HG03039 (cell line): Measurements from ENCODE around the gene BICD2.
"Not testable (repeated sequence)": the region's sequence is repeated elsewhere in the genome, so short reads cannot be mapped to it uniquely, and the experiment has no call there.

Experiments
- ATAC-seq: cut with Tn5 transposase; IDR thresholded peaks from one replicate; pipeline ENCODE4 v1.9.1; 2021; ENCODE audit warnings: mild to moderate bottlenecking, moderate library complexity; ENCODE audit not compliant: unreplicated experiment

The BICD2 gene

DNA sequence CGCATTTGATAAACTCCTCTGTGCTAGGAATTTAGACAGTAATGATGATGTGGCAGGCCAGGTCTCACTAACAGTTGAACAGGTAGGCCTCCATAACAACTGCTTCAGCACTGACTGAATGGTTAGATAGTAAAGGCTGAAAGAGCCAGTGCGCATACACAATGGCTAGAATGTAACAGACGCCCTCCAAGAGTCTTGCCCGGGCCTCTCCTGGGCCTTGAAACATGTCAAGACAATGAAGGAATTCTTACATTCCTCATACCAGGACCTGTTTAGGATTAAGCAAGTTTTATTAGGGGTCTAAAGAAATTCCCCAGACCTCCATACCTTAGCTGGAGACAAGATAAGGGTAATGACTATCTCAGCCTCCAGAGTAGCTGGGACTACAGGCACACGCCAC, 6.7 kb upstream of the BICD2 start:
- no peak for ATAC-seq

DNA sequence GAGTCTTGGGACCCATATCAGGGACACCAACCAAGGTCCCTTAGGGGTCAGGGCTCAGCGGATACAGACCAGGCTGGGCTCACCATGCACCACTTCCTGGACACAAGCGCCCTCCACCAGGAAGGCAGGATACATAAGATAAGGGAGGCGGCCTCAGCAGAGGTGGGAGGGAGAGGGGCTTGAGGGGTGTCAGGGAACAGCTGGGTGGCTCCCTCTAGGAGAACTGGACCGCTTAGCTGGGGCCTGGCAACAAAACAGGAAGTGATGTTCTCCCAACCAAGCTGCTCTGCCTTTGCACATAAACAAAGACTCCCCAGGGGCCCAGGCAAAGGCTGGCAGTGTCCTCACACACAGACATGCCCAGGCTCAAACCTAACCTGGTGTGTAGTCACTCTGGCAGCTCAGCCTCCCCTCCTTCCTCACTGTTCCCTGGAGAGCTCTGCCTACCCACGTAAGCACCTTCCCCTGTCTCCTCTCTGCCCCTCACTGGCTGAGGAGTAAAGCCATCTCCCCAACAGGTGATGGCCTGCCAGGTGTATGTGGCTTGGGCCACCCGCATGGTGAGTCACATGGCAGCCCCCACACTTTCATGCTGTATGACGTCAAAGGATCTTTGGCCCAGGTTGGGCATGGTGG, 5.8 kb upstream of the BICD2 start:
- no peak for ATAC-seq

DNA sequence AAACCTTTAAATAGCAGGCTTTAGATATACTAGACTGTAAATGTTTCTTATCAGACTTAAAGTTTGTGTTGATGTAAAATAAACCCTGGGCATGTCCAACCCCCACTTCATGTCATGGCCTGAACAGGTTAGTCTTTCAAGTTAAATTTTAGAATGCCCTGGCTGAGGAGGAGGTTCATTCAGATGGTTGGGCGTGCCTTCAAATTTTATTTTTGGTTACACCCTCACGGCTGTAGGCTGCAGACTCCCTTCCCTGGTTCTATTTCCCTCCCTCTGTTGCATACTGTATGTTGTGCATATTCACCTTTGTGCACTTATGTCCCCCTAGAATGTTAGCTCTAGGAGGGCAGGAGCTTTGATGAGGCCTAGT, 5.3 kb upstream of the BICD2 start:
- no peak for ATAC-seq

DNA sequence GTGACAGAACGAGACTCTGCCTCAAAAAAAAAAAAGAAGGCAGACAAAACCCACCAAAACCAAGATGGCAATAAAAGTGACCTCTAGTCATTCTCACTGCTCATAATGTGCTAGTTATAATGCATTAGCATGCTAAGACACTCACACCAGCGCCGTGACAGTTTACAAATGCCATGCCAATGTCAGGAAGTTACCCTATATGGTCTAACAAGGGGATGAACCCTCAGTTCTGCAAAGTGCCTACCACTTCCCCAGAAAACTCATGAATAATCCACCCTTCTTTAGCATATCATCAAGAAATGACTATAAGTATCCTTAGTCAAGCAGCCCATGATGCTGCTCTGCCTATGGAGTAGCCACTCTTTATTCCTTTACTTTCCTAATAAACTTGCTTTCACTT, 4.7 kb upstream of the BICD2 start:
- ATAC-seq: no peak

DNA sequence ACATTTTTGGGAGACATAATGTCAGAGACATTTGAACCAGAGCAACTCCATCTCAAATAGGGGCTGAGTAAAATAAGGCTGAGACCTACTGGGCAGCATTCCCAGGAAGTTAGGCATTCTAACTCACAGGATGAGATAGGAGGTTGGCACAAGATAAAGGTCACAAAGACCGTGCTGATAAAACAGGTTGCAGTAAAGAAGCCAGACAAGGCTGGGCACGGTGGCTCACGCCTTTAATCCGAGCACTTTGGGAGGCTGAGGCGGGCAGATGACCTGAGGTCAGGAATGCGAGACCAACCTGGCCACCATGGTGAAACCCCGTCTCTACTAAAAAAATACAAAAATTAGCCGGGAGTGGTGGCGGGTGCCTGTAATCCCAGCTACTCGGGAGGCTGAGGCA, 4.2 kb upstream of the BICD2 start:
- not testable (repeated sequence) for ATAC-seq

DNA sequence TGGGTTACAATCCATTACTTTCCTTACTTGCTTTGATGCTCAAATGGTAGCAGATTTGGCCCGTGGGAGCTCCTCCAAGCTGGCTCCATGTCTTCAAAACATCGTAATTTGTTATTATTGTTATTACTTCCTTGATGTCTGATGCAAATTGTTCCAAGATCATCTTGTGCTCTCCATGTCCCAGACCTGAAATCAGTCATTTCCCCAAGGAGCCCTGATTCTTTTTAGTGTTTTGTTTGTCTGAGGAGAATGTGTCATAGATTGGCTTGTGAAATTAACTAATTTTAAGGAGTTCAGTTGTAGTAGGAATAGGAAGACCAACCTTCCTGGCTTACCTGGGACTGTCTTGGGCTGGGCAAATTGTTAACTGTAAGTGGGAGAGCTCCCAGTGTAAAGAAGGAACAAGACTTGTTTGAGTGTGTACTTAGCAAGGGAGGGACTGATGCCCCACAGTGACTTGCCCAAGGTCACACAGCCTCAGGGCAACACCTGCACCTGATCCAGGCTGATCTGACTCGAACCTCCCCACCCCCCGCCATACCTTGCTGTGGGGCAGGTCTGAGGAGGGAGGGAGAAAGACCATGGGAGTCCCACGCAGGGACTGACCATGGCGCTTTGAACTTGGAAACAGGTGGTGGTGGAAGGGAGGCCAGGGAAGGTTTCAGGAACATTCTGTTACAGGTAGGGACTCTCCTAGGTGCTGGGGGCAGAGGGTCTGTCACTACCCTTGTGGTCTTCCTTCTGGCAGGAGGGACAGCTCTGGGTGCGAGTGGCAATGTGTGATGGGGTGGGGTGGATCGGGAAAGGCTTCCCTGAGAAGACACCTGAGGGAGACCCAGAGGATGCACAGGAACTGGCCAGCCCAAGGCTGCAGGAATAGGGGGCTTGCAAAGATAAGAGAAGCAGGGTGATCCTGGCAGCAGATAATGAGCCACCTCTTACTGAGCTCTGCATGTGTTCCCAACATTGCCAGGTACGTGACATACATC, 2.7 kb upstream of the BICD2 start:
- ATAC-seq: no peak

DNA sequence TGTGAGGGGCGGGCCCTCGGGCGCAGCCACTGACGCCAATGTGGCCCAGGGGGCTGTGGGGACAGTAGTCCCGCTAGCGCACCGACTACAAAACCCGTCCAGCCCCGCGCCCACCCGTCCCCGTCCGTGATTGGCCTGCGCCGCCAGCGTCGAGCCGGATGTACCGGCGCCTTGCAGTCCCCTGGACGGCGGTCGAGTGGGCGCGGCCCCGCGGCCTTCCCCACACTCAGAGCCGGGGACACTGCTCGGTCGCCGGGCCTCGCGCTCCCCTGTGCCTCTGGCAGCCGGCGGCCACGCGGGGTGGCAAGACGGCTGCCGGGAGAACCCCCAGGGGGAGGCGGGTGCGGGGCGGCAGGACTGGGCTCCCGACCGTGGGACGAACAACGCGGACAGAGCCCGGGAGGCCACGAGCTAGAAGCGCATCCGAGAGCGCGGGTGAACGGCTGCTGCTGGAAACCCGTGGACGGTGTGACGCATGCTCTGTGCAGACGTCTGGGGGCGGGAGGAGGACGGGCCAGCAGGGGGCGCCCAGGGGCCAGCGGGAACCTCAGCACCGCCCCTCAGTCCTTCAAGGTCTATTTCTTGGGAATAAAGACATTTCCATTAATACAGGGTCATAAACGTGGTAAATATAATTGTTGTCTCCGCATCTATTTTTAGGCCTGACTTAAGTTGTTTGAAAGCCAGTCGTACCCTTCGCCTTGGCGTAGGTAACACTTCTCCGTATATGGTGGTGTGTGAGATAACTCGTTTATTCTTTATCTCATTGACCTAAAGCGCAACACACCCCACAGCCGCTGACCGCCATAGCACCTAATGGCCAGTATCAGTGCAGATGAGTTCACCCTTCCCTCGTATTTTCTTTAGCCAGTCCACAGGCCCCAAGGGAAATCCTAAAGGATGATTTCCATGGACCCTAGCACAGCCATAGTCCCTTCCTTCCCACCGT, 629 bp upstream of the BICD2 start:
- peak; percentile 90 for ATAC-seq

DNA sequence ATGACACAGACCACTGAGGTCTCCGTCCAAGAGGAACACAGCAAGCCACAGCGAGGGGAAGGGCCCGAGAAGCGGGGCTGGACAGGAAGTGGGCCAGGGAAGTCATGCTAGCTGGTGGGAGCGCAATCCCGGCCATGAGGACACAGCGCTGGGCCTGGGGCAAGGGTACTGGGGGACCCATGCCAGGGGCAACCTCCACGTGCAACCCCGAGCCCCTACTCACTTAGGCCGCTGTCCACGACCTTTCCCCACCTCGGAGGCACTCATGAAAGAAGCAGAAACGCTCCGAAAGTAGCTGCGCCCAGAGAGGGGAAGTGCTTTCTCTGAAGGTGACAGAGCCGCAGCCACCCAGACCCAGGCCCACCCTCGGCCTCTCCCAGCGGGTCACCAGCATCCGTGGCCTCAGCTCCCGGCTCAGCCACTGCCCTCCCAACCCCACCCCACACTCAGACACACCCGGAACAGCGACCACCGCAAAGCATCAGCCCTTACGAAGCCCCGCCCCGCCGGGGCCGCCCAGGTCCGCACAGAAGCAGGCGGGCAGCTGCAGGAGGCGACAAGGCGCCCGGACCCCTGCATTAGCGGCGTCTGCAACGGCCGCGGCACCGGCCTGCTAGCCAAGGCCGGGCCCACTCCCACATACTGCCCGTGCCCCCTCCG, 782 bp downstream of the BICD2 start:
- ATAC-seq: no peak

DNA sequence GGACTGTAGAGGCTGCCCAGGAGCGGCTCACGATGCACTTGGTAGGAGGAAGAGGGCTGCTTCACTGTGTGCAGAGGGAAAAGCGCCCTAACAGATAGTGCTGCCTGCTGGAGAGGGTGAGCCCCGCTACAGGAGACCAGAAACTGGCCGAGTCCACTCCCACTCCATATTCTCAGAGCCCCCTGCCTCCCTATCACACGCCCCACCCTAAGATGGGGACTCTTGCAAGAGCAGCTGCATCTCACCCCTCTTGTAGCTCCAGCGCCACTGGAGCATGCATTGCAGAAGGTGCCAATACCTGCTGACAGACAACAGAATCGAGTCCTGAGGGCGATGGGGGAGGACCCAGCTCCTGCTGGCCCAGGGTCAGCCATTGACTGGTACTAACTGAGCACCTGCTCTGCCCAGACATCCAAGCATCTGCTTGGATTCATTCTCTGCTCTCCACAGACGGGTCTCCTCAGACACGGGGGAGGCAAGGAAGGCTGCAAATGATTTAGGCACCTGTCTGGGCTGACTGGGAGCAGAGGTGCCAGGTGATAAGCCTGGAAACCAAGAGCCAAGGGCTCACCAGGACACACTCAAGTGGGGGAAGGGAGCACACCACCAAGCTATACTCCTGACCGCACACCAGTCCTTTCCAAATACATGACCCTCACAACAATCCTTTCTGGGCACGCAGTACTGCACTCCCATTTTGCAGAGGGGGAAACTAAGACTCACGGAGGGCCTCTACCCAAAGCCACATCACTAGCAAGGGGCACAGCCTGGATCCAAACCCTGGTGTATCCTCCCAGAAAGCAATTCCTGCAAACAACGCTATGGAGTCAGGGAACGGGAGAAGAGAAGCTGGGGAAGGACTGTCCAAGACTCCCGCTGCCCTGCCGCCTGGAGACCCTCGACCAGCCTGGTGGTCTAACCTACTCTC, 1.6 kb downstream of the BICD2 start:
- no peak for ATAC-seq

DNA sequence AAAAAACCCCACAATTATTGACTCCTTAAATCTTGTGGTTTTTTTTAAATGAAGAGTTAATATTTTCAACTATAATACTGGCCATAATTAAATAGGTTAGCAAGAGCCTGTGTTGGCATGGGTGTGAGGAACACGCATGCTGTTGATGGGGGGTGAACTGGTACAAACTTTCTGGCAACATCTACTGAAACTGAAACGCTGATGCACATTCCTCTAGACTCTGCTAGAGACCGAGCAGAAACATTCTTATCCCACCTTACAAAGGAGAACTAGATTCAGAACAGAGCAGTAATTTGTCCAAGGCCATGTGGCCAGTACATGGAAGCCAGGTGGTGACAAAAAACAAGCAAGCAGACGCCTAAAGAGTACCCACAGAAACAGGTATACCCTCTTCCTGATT, 2.4 kb downstream of the BICD2 start:
- ATAC-seq: no peak

DNA sequence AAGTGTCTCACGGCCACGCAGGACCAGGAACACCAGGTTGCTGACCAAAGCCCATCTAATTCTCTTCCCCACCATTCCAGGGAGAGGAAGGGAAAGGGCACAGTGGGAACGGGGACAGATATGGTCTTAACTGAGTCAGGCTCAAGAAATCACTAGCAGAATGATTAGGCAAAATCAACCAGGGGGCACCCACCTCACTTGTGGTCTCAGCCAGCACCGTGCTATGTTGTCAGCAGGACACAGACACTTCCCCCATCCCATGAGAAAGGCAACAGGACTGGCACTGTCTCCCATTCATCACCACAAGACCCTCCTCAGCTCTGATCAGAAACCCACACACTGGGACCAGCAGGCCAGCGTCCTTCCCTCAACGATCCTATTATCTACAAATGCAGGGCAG, 2.9 kb downstream of the BICD2 start:
- ATAC-seq: no peak

DNA sequence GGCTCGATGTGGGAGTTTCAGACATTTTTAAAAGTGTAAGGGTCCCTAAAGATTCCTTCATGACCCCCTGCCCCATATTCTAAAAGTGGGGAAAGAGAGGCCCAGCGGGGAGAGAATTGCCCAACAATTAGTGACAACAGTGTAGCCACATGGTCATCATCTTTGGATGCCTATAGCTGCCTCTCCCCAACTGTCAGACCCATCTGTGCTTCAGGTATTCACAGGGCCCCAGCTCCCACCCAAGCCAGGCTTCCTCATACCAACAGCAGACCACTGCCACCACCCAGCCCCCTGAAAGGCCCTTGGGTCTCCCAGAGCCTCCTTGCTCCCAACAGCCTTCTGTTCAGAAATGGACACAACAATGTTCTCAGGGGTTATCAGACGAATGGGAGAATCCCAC, 4.1 kb downstream of the BICD2 start:
- ATAC-seq: no peak

DNA sequence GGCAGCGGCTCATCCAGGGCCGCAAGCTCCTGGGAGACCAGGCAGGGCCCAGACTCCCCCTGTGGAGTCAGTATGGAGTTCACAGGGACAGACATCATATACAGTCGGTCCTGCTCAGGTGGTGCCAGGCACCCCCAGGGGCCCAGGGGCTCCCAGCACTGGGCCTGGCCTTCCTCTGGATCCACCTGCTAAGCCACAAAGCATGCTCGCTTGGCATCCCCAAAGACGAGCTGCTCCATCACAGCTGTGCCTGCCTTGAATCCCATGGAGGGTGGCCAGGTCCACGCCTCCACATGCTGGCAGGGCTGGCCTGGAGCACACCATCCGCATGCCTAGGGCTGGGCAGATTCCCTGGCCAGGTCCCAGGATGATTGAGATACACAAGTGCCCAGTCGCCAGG, 4.6 kb downstream of the BICD2 start:
- ATAC-seq: no peak

DNA sequence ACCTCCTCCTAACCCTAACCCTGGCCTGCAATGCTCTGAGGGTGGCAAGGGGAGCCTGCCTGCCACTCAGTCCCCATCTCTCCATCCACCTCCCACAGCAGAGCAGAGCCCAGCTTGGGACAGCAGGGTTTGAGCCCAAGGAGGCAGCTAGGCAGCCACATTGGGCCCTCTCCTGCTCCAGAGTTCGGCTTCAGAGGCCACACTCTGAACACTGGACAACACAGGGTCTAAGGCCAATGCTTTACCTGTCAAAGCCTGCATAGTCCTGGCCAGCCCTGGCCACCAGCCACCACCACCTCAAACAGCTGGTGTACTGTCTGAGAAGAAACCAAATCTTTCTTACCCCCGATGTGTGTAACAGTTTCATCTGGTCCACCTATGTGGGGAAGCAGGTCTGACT, 5.2 kb downstream of the BICD2 start:
- ATAC-seq: no peak

DNA sequence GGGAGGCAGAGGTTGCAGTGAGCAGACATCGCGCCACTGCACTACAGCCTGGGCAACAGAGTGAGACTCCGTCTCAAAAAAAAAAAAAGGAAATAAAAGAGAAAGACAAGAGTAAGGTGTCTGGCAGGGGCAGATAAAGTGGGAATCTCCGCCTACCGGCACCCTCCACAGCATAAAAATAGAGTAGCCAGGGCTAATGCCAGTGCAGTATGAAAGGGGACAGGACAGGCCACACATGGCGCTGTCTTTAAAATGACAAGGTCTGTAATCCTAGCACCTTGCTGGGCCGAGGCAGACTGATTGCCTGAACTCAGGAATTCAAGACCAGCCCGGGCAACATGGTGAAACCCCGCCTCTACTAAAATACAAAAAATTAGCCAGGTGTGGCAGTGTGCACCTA, 7.8 kb downstream of the BICD2 start:
- no peak for ATAC-seq

DNA sequence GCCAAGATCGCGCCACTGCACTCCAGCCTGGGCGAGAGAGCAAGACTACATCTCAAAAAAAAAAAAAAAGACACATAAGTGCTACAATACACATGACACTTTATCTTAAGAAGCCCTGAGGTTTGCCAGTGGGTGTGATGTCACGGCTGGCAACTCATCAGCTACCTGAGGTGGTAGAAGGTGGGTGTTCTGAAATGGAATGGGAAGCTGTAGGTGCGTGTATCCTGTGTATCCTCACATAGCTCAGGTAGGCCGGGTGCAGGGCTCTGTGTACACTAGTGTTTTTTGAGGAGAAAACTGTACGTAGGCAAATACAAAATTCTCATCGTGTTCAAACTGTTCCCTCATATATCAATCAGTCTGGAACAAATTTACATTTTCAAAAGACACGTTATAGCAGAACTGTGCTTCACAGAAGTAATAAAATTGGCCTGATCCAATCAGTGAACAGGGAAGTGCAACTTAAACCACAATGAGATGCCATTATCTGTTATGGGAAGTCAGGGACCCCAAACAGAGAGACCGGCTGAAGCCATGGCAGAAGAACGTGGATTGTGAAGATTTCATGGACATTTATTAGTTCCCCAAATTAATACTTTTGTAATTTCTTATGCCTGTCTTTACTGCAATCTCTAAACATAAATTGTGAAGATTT, 10.4 kb downstream of the BICD2 start:
- ATAC-seq: no peak

DNA sequence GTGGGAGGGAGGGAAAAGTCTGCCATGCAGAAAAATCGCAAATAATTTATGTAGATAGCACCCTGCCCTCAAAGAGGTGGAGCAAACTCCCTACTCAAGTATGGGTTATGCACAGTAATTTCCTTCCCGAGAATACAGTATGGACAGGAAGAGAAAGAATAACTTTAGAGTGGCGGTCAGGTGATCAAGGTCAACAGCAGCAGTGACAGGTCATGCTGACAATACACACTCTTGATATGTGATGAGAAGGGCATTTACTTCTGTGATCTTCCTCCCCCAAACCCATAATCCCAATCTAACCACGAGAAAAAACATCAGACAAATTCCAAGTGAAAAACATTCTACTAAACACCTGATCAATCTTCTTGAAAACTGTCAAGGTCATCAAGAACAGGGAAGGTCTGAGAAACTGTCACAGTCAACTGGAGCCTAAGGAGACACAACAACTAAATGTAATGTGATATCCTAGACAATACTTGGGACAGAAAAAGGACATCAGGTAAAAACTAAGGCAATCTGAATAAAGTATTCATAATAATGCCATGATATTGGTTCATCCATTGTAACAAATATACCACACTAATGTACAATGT, 11.7 kb downstream of the BICD2 start:
- ATAC-seq: no peak

DNA sequence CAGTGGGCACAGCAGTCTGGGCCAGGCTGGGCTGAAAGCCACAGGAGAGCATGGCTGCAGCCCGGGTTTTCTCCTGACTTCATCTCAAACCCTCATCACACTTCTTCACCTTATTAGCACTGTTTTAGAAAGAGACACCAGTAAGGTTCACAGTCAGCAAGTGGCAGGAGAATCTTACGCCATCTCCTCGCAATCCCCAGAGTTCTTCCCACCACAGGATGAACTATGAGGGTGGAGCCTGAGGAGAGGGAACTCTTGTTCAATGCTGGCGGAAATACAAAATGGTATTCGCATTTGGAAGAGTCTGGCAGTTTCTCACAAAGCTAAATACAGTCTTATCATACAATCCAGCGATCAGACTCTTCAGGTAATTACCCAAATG, 14.7 kb downstream of the BICD2 start:
- ATAC-seq: no peak
